Measurements from ENCODE around the gene CRB2.

The CRB2 gene

DNA sequence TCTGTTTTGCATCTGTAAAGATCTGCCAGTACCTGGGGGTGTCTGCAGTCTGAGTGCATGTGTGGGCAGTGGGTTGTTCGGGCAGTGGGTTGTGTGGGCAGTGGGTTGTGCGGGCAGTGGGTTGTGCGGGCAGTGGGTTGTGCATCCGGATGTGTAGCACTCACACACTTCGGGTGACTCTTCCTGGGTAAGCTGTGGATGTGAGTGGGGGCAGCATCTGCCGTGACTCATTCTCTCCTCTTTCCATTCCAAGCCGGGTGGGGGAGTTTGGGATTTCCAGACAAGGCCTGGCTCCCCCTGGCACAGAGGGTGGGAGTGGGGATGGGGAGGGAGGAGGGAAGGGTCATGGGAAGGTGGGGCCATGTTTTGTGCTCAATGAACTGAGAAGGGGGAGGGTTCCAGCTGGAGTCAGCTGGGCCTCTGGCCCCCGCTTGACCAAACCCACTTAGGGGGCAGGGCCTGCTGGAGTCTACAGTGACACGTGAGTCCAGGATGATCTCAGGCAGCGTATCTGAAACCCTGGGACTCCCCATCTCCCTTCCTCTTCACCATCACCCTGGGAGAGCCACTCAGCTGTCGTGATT is 8.3 kb downstream of the CRB2 start:
- DNase-seq (ENCODE audit: low spot score) = peak; percentile 49

GRCh38 chr9:123365287-123365880 is 9.4 kb downstream of the CRB2 start:
- DNase-seq (ENCODE audit: low spot score) = no peak

- DNase-seq (ENCODE audit: low spot score) = no peak
Observed at GRCh38 chr9:123365881-123366528, 10.0 kb downstream of the CRB2 start.

DNA sequence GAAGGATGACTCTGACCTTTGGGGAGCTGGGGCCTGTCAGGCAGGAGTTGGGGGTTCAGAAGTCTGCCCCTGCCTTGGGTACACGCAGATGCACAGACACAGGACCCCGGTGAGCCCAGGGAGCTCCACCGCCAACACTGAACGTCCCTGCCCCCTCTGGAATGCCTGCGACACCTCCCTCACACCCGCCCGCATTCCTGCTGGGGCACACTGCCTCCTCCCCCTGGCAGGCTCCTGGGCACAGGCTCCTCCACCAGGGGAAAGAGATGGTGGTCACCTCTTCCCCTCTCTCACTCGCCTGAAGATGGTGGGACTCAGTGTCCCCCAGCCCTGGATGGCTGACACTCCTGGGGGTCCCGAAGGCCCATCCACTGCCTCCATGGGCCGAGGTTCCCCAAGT is 12.0 kb downstream of the CRB2 start:
- DNase-seq (ENCODE audit: low spot score) = no peak

DNA sequence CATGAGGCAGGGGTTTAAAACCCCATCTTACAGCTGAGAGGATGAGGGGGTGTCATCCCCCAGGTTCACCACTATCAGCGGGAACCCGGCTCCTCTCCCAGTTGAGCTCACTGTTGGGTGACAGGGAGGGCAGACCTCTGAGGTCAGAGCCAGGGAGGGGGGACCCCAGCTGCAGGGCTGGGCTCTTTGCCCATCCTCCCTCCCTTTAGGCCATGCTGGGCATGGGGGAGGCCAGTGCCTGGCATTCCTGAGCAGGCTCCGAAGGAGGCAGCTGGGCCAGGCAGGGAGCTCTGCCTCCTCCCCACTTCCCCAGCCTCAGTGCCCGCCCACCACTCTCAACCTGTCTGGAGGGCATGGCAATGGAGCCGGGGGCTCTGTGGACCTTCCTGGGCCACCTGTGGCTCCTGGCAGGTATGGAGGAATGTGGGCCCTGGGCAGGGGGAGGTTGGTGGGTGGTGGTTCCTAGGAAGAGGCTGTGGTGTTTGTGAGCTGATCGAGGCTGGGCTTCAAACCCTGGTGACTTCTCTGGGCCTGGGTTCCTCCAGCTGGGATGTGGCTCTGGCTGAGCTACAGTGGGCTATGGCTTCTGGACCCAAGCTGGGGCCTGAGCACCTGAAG is 12.6 kb downstream of the CRB2 start:
- DNase-seq (ENCODE audit: low spot score) = no peak

- DNase-seq (ENCODE audit: low spot score) = no peak
Observed at GRCh38 chr9:123369296-123369695, 13.3 kb downstream of the CRB2 start.

DNA sequence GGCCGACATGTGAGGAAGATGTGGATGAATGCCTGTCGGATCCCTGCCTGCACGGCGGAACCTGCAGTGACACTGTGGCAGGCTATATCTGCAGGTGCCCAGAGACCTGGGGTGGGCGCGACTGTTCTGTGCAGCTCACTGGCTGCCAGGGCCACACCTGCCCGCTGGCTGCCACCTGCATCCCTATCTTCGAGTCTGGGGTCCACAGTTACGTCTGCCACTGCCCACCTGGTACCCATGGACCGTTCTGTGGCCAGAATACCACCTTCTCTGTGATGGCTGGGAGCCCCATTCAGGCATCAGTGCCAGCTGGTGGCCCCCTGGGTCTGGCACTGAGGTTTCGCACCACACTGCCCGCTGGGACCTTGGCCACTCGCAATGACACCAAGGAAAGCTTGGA is 14.1 kb downstream of the CRB2 start:
- DNase-seq (ENCODE audit: low spot score) = no peak

DNA sequence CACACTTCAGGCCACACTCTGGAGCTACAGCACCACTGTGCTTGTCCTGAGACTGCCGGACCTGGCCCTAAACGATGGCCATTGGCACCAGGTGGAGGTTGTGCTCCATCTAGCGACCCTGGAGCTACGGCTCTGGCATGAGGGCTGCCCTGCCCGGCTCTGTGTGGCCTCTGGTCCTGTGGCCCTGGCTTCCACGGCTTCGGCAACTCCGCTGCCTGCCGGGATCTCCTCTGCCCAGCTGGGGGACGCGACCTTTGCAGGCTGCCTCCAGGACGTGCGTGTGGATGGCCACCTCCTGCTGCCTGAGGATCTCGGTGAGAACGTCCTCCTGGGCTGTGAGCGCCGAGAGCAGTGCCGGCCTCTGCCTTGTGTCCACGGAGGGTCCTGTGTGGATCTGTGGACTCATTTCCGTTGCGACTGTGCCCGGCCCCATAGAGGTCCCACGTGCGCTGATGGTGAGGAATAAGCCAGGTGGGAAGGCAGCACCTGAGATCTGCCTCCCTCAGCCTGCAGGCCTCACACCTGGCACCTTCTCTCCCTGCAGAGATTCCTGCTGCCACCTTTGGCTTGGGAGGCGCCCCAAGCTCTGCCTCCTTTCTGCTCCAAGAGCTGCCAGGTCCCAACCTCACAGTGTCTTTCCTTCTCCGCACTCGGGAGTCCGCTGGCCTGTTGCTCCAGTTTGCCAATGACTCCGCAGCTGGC is 14.7 kb downstream of the CRB2 start:
- DNase-seq (ENCODE audit: low spot score) = no peak

DNA sequence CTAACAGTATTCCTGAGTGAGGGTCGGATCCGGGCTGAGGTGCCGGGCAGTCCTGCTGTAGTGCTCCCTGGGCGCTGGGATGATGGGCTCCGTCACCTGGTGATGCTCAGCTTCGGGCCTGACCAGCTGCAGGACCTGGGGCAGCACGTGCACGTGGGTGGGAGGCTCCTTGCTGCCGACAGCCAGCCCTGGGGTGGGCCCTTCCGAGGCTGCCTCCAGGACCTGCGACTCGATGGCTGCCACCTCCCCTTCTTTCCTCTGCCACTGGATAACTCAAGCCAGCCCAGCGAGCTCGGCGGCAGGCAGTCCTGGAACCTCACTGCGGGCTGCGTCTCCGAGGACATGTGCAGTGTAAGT is 15.2 kb downstream of the CRB2 start:
- no peak for DNase-seq (ENCODE audit: low spot score)

DNA sequence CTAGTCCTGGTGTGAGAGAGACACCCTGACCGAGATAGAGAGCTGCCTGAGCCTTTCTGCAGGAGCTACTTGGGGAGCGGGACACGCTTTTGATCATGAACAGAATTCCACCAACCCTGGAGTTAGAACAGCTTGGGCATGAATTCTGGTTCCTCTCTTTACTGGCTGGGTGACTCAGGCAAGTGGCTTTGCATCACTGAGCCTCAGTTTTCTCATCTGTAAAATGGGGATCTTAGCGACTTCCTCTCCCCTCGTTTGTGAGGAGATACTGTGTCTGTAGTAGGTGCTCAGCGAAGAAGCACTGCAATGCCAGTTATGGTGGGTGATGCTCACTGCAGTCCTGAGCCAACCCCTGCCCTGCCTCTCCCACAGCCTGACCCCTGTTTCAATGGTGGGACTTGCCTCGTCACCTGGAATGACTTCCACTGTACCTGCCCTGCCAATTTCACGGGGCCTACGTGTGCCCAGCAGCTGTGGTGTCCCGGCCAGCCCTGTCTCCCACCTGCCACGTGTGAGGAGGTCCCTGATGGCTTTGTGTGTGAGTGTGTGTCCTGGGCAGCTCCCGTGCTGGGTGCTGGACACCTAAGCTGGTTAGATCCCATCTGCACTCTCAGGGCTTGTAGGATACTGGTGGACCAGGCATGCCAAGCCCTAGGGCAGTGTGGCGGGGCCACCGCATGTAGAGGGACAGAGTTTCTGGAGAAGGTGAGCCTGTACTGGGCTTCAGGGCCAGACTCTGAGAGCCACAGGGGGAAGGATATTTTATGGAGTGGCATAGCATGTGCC is 16.0 kb downstream of the CRB2 start:
- no peak for DNase-seq (ENCODE audit: low spot score)

- no peak for DNase-seq (ENCODE audit: low spot score)
Observed at GRCh38 chr9:123372766-123373446, 16.9 kb downstream of the CRB2 start.

GRCh38 chr9:123373447-123373923 is 17.5 kb downstream of the CRB2 start:
- DNase-seq (ENCODE audit: low spot score) = no peak

GRCh38 chr9:123373946-123374345 is 17.9 kb downstream of the CRB2 start:
- no peak for DNase-seq (ENCODE audit: low spot score)

DNA sequence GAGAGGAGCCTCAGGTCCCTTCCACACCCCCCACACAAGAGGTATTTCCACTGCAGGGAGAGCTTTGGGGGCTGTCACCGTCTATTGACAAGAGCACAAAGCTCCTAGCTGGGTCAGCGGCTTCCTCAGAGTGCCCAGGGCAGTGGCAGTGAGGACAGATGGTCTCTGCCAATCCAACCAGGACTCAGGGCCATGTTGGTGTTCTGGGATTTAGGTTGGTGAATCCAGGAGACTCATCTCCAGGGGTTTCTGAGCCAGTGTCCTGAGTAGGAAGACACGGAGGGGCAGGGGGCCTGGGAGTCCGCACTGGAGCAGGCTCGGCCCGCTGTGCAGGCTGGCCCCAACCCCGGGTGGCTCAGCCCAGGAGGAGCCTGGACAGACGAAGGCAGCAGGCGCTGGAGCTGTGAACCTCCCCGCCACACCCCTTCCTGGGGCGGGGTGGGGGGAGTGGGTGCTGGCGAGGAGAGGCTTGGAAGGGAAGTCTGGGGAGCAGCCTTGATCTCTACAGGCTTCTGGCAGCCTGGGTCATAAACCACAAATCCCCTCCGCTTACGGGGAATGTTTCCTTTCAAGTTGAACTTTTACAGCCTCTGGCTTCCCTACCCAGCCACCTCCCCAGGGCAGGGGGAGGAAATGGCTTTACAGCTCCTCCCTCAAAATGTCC is 19.6 kb downstream of the CRB2 start:
- peak; percentile 68 for DNase-seq (ENCODE audit: low spot score)

DNA sequence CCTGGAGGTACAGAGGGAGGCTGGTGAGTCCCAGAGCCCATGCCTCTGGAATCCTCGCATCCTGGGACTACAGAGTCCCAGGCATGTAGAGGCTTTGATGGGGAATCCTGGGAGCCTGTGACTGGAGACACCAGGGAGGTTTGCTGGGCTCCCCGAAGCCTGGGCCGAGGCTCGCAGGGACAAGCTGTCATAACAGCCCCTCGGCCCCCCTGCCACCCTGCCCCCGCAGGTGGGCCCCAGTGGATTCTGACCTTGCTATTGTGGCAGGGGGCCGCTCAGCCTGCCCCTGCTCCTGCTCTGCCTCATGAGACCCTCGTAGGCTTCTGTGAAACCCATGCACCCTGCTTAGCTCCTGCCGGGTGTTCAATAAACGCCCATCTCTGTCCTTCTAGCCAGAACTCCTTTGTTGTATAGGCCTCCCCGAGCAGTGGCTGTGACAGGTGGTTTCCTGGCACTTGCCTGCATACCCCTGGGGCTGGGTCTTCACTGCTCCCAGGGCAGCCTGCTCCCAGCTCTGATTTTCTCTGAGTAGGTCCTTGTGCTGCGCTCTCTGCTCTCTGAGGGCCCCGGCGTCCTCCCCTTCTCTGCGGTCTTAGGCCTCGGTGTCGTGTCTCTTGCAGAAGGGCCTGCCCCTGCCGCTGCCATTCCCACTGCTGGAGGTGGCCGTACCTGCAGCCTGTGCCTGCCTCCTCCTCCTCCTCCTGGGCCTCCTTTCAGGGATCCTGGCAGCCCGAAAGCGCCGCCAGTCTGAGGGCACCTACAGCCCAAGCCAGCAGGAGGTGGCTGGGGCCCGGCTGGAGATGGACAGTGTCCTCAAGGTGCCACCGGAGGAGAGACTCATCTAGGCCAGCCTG is 20.4 kb downstream of the CRB2 start:
- DNase-seq (ENCODE audit: low spot score) = no peak

DNA sequence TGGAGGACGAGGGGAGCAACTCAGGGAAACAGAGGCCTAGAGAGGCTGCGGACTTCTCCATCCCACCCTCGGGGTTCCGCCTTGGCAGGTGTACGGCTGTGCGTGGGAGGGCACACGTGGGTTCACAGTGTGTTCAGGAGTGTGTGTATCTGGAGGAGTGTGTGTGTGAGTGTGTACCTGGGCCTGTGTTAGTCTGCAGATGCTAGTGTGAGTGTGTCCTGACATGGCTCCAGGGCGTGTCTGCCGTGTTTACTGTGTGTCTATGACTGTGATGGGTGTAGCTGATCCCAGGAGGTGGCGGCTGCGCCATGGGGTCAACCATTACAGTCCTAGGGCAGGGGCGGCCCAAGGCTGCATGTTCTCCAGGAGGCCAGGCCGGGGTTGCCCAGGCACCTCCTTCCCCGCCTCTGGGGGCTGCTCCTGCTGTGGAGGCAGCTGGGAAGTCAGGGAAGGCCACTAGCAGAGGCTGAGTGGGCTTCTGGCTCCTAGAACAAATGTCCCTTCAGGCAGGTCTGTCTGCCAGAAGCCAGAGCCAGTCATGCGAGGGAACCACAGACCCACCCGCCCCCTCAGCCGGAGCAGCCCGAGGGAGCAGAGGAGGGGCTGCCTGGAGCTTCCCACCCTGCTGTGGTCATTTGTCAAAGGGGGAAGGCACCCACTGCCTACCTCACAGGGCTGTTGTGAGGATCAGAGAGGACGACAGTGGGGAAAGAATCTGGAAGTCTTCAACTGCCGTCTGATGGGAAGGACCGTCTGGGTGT is 21.4 kb downstream of the CRB2 start:
- DNase-seq (ENCODE audit: low spot score) = no peak

DNA sequence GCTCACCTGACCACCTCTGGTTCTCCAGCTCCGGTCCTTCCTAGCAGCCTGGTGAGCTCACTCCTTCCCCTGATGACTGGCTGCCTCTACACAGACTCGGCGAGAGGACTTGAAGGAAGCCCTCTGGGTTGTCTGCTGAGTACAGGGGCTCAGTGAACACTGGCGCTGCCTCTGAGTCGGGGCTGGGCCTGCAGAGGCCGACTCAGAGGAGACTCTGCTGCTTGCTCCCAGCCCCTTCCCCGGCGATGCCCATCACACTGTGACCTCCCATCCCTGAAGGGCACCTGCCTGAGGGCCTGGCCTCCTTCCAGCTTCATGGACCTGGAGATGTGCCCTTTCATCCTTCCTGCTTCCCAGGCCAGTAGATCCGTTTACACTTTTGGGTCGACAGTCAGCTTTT is 22.0 kb downstream of the CRB2 start:
- no peak for DNase-seq (ENCODE audit: low spot score)

GRCh38 chr9:123378956-123379660 is 23.1 kb downstream of the CRB2 start:
- no peak for DNase-seq (ENCODE audit: low spot score)

All from GM03348 (cell line).